ENCODE results near the gene CMPK1.

The CMPK1 gene

DNA sequence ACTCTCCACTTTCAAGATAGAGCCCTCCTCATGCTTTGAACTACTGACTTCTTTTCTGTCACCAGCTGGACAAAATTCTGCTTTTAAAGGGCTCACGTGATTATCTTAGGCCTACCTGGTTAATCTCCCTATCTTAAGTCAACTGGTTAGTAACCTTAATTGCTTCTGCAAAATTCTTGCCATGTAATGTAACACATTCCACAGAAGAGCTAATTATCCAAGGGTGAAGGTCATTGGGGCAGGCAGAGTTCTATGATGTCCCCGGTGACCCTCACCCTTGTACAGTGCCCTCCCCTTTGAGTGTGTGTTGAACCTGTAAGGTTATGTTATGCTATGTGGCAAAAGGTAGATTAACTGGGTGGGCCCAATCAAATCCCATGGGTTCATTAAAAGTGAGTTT lies 57.3 kb downstream of the CMPK1 start:
- Mint-ChIP-seq H3K27ac (no peak overlapping the region), H3K4me1 (ENCODE audit: low read depth) (peaks cover 8% of the 10 kb centered on the region)
- intact Hi-C loops (cut with micrococcal nuclease): loop anchor here (2.0 kb wide), 1 partner anchor 18 kb away; no protein-coding TSS in a partner anchor

DNA sequence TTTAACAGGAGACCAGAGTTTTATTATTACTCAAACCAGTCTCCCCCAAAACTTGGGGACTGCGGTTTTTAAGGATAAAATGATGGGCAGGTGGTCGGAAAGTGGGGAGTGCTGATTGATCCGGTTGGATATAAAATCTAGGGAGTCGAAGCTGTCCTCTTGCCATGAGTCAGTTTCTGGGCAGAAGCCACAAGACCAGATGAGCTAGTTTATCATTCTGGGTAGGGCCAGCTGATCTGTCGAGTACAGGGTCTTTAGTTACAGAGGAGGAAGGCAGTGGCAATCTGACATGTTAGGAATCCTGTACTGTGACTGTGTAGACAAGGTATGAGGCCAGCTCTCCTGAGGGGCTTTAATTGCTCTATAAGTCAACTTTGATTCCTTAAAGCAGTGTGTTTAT lies 59.6 kb downstream of the CMPK1 start:
- no peak overlapping the region for H3K27ac Mint-ChIP-seq
- intact Hi-C loops (cut with micrococcal nuclease): no loop called here
- no peaks in the 10 kb centered on the region for H3K9me3 Mint-ChIP-seq
- H3K36me3 Mint-ChIP-seq (ENCODE audit: low read depth): no peaks in the 10 kb centered on the region
- H3K4me3 Mint-ChIP-seq: no peak overlapping the region
- H3K27me3 Mint-ChIP-seq: peaks cover 56% of the 10 kb centered on the region
- H3K4me1 Mint-ChIP-seq (ENCODE audit: low read depth): peaks cover 8% of the 10 kb centered on the region

More for the DNA sequence above, 57.3 kb downstream of the CMPK1 start:
- Mint-ChIP-seq H3K9me3 (no peaks in the 10 kb centered on the region), H3K4me3 (no peak overlapping the region), H3K27me3 (peaks cover 55% of the 10 kb centered on the region), H3K36me3 (ENCODE audit: low read depth) (no peaks in the 10 kb centered on the region)

DNA sequence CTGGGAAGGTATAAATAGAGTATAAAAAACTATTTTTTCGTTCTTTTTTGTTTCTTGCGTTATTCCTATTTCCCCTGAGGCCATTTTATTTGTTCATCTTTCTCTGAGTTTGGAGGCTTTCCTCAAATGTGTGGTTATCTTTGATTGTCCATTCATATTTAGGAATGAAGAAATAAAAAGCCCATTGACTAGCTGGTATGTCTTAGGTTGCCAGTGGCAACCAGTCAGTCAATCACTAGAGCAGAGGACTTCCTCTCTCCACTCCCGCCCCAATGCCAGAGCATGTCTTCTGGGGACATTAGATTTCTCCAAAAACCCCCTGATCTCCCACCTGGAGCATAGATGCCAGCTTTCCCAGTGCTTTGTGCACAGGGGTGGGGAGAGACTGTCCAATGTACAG lies 61.8 kb downstream of the CMPK1 start:
- Mint-ChIP-seq H3K36me3 (ENCODE audit: low read depth) (no peaks in the 10 kb centered on the region), H3K27me3 (peaks cover 50% of the 10 kb centered on the region), H3K9me3 (no peaks in the 10 kb centered on the region), H3K4me1 (ENCODE audit: low read depth) (peaks cover 8% of the 10 kb centered on the region), H3K27ac (no peak overlapping the region), H3K4me3 (no peak overlapping the region)
- intact Hi-C loops (cut with micrococcal nuclease): no loop called here

DNA sequence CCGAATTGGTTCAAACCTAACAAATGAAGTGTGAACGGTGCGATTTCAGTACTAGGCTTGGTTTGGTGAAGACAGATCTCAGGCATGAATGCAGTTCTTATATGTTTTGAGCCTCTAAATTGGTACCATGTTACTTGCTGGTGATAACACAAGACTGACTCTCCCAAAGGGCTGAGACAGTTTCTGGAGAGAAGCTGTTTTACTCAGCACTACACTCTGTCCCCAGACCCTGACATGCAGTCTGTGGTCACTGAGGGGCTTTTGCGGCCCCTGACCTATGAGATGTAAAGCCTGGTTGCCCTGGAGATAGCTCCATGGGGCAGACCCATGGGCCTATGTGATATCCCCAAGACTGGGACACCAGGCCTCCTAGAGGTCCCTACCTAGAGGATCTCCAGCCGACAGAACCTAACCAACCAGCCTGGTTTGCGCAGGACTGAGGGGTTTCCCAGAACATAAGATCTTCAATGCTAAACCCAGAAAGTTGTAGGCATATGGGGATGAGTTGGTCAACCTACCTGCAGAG lies 63.1 kb downstream of the CMPK1 start:
- no peak overlapping the region for H3K4me3 Mint-ChIP-seq
- no peaks in the 10 kb centered on the region for H3K4me1 Mint-ChIP-seq (ENCODE audit: low read depth)
- no peaks in the 10 kb centered on the region for H3K9me3 Mint-ChIP-seq
- intact Hi-C loops (cut with micrococcal nuclease): no loop called here
- H3K27ac Mint-ChIP-seq: no peak overlapping the region
- no peaks in the 10 kb centered on the region for H3K36me3 Mint-ChIP-seq (ENCODE audit: low read depth)
- H3K27me3 Mint-ChIP-seq: peaks cover 59% of the 10 kb centered on the region

DNA sequence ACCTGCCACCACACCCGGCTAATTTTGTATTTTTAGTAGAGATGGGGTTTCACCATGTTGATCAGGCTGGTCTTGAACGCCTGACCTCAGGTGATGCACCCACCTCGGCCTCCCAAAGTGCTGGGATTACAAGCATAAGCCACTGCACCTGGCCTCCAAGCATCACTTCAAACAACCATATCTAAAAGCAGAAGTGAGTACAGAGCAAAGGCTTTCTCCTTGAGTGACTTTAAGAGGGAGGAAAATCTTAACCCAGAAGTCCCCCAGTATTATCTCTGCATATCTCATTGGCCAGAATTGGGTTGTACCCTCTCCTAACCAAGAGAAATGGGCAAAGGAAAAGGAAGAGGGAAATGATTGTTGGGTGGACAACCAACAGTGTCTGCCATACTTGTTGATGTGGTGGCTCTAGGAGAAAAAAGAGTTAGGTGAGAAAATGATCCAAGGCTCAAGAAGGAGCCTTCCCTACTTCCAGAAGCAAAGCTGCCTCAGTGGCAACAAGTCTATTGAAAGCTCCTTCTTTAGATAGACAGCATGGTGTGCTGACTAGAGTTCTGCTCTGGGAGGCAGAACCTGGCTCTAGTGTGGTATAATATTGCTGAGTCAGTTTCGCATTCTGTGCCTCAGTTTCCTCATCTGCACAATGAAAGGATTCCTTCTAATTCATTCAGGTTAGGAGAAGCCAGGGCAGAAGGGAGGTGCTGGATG lies 65.7 kb downstream of the CMPK1 start:
- Mint-ChIP-seq H3K36me3 (ENCODE audit: low read depth) (no peaks in the 10 kb centered on the region), H3K4me1 (ENCODE audit: low read depth) (peaks cover 18% of the 10 kb centered on the region), H3K9me3 (no peaks in the 10 kb centered on the region), H3K27ac (no peak overlapping the region), H3K27me3 (peaks cover 46% of the 10 kb centered on the region), H3K4me3 (no peak overlapping the region)
- intact Hi-C loops (cut with micrococcal nuclease): no loop called here

DNA sequence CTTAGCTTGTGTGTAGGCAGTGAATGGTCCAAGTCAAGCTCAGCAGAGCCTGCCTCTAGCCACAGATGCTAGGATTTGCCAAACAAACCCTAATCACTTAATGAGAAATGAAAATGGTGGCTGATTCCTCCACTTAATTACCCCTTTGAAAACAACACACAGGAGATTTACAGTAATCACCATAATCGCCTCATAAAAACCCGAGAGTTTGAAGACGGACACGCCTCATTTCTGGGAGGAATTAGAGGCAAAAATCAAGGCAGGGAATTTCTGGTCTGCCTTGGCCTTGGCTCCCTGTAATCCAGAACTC lies 66.2 kb downstream of the CMPK1 start:
- Mint-ChIP-seq H3K27ac (no peak overlapping the region), H3K9me3 (no peaks in the 10 kb centered on the region)

DNA sequence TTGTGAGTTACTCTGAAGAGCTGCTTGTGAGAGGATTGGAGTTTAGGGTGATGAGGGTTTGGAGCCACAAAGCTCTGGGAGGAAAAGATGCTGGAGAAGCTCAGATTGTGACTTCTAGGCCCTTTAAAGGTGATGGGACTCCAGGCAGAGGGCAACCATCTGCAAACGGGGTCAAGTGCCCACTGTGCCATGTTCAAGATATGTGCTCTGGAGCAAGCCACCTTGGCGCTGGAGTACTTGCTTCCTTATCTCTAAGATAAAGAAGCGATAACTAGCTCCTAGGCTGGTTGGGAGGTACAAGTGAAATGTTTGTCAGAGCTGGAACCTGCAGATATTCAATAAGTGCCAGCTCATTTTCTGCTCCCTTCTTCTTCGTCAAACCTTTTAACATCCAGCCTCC lies 68.2 kb downstream of the CMPK1 start:
- Mint-ChIP-seq H3K36me3 (ENCODE audit: low read depth) (no peaks in the 10 kb centered on the region), H3K4me3 (no peak overlapping the region), H3K9me3 (no peaks in the 10 kb centered on the region), H3K27me3 (peaks cover 40% of the 10 kb centered on the region), H3K4me1 (ENCODE audit: low read depth) (peaks cover 40% of the 10 kb centered on the region), H3K27ac (peak overlapping the region; percentile 15)
- intact Hi-C loops (cut with micrococcal nuclease): no loop called here

More for the DNA sequence above, 66.2 kb downstream of the CMPK1 start:
- no peak overlapping the region for H3K4me3 Mint-ChIP-seq
- no peaks in the 10 kb centered on the region for H3K36me3 Mint-ChIP-seq (ENCODE audit: low read depth)
- H3K27me3 Mint-ChIP-seq: peaks cover 46% of the 10 kb centered on the region
- peaks cover 21% of the 10 kb centered on the region for H3K4me1 Mint-ChIP-seq (ENCODE audit: low read depth)
- intact Hi-C loops (cut with micrococcal nuclease): no loop called here

DNA sequence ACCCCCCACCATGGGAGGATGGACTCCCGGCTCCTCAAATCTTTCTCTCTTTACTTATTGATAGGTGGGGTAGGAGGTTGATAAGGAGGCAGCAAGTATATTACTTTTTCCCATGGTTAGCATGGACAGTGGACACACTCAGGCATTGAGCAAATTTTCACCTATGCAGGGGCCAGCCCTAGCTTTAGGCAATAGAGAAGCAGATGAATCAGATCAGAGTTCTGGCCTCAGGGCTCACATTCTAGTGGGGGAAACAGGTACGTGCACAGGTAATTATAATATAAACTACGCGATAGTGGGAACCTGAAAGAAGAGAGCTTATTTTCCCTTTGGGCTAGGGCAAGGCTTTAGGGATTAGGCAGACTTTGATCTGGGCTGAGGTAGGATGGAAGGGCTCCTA lies 69.0 kb downstream of the CMPK1 start:
- H3K27me3 Mint-ChIP-seq: peaks cover 33% of the 10 kb centered on the region
- H3K4me3 Mint-ChIP-seq: no peak overlapping the region
- H3K4me1 Mint-ChIP-seq (ENCODE audit: low read depth): peaks cover 41% of the 10 kb centered on the region
- no peaks in the 10 kb centered on the region for H3K9me3 Mint-ChIP-seq
- no peaks in the 10 kb centered on the region for H3K36me3 Mint-ChIP-seq (ENCODE audit: low read depth)
- intact Hi-C loops (cut with micrococcal nuclease): no loop called here
- H3K27ac Mint-ChIP-seq: peak overlapping the region; percentile 42

DNA sequence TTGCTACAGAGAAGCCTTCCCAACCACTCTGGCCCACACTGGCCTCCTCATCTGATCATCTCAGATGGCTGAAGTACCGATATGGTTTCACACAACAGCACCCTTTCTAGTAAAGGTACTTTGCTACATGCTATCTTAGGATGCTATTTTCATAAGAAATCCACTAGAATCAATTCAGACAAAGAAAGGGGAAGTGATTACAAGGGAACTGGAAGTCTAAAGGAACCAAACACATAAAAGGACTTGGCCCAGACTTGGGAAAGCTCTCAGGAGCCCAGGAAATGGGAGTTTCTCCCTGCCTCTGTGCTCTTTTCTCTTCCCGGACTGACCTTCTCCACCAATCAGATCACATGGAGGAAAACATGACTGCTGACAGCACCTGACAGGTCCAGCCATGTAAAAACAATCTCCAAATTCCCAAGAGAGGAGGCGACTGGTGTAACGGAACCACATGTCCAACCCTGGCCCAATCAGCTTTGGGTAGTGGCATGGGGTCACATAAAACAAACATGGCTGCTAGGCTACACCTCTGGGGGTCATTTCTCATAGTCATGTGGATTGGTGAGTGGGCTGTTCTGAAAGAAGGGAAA lies 69.8 kb downstream of the CMPK1 start:
- H3K4me3 Mint-ChIP-seq: no peak overlapping the region
- H3K36me3 Mint-ChIP-seq (ENCODE audit: low read depth): no peaks in the 10 kb centered on the region
- H3K4me1 Mint-ChIP-seq (ENCODE audit: low read depth): peaks cover 48% of the 10 kb centered on the region
- intact Hi-C loops (cut with micrococcal nuclease): no loop called here
- H3K9me3 Mint-ChIP-seq: no peaks in the 10 kb centered on the region
- peaks cover 32% of the 10 kb centered on the region for H3K27me3 Mint-ChIP-seq
- peak overlapping the region; percentile 42 for H3K27ac Mint-ChIP-seq

DNA sequence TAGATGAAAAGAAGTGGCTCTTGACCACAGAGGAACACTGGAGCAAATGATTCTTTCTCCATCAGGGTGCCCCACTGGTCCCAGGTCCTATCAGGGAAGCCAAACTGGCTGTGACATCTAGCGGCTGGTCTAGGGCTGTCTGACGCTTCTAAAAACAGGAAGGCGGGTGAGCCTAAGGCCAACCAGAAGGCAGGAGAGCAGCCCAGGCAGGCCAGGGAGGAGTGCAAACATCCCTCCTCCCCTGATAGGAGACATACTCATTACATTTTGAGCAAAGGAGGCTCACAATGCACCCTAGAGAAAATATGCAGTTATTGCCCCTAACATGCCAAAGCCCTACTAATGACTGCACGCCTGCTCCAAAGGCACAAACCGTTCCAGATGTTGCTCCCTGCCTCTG lies 72.1 kb downstream of the CMPK1 start:
- intact Hi-C loops (cut with micrococcal nuclease): no loop called here
- peaks cover 29% of the 10 kb centered on the region for H3K27me3 Mint-ChIP-seq
- H3K9me3 Mint-ChIP-seq: no peaks in the 10 kb centered on the region
- peak overlapping the region; percentile 32 for H3K4me3 Mint-ChIP-seq
- H3K36me3 Mint-ChIP-seq (ENCODE audit: low read depth): no peaks in the 10 kb centered on the region
- peak overlapping the region; percentile 83 for H3K27ac Mint-ChIP-seq
- H3K4me1 Mint-ChIP-seq (ENCODE audit: low read depth): peaks cover 71% of the 10 kb centered on the region

DNA sequence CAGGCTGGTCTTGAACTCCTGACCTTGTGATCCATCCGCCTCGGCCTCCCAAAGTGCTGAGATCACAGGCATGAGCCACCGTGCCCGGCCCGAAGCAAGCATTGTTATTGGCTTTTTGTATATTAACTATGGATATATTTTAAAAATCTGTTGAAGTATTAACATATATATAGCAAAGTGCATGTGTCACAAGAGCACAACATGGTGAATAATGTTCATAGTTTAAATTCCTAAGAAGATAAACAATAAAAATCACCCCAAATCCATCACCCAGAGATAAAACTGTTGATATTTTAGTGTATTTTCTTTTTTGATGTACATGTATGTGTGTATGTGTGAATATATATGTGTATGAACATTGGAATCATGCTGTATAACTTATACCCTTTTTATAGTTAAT lies 73.4 kb downstream of the CMPK1 start:
- Mint-ChIP-seq H3K9me3 (no peaks in the 10 kb centered on the region), H3K27ac (peak overlapping the region; percentile 83), H3K4me3 (no peak overlapping the region), H3K36me3 (ENCODE audit: low read depth) (no peaks in the 10 kb centered on the region), H3K4me1 (ENCODE audit: low read depth) (peaks cover 84% of the 10 kb centered on the region), H3K27me3 (peaks cover 20% of the 10 kb centered on the region)
- intact Hi-C loops (cut with micrococcal nuclease): no loop called here

DNA sequence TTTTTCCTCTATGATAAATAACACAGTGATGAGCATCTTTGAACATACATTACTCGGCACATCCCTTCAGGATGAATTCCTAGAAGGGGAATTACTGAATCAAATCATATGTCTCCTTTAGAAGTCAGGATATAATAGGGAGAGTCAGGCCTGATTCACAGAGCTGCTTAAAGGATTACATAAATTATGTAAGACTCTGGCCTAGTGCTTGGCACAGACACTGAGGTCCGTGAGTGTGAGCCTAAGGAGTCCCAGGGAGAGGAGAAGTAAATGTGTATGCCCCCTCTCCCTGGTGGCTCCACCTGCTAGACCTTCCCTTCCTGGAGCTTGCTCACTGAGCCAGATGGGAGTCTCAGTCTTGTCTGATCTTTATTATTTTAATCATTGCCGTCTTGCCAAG lies 73.9 kb downstream of the CMPK1 start:
- Mint-ChIP-seq H3K9me3 (no peaks in the 10 kb centered on the region), H3K27me3 (peaks cover 17% of the 10 kb centered on the region), H3K36me3 (ENCODE audit: low read depth) (no peaks in the 10 kb centered on the region), H3K27ac (peak overlapping the region; percentile 85), H3K4me3 (no peak overlapping the region), H3K4me1 (ENCODE audit: low read depth) (peaks cover 86% of the 10 kb centered on the region)
- intact Hi-C loops (cut with micrococcal nuclease): no loop called here

DNA sequence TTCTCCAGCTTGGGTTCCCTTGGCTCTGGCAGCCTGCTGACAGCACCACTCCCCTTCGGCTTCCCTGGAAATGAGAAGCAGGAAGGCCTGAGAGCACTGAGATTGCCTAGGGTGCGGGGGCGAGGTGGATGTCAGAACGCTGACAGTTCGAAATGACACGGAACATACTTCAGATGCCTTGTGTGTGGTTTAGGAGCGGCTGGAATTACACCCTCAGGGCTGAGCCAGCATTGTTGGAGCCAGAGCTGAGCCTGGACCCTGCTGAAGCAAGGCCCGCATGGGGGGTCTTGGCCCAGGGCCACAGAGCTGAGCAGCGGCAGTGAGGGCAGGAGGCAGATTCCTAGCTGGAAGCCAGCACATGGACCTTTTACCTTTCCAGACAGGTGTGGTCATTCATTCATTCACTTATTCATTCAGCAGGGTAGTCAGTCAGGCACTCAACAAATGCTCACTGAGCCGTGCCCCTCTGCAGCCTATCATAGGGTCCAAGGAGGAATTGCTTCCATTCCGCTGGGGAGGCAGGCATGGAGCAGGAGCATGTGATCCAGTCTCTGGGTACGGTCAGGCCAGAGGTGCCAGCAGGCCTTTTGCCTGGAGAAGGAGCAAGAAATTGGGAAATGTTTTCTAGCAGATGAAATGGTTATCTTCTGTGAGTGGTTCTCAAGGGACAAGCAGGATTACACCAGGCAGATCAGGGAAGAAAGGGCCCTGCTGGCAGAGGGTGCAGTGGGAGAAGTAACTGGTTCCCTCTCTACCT lies 75.9 kb downstream of the CMPK1 start:
- Mint-ChIP-seq H3K27me3 (peaks cover 25% of the 10 kb centered on the region), H3K27ac (peak overlapping the region; percentile 85), H3K4me1 (ENCODE audit: low read depth) (peaks cover 73% of the 10 kb centered on the region)

DNA sequence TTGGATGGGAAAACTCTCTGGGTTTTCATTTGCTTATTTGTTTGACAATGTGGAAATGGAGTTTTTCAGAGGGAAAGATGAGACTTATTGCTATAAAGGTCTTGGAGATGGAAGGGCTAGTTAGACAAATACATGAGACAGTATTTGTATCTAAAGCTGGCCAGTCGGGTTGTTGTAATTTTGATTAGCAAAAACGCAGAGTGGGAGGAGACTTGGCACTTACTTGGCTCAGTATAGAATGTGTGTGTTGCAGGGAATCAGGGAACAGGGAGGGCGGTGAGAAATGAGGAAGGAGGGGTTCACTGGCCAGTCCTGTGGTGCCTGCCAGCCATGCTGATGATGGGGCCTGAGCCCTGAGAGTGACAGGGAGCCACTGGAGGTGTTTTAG lies 76.5 kb downstream of the CMPK1 start:
- intact Hi-C loops (cut with micrococcal nuclease): no loop called here
- peak overlapping the region; percentile 39 for H3K4me3 Mint-ChIP-seq
- no peaks in the 10 kb centered on the region for H3K9me3 Mint-ChIP-seq

More for the DNA sequence above, 75.9 kb downstream of the CMPK1 start:
- H3K36me3 Mint-ChIP-seq (ENCODE audit: low read depth): no peaks in the 10 kb centered on the region
- no peaks in the 10 kb centered on the region for H3K9me3 Mint-ChIP-seq
- peak overlapping the region; percentile 47 for H3K4me3 Mint-ChIP-seq
- intact Hi-C loops (cut with micrococcal nuclease): loop anchor here (2.0 kb wide), 1 partner anchor 19 kb away; no protein-coding TSS in a partner anchor

More for the DNA sequence above, 76.5 kb downstream of the CMPK1 start:
- Mint-ChIP-seq H3K27me3 (peaks cover 27% of the 10 kb centered on the region), H3K4me1 (ENCODE audit: low read depth) (peaks cover 74% of the 10 kb centered on the region), H3K36me3 (ENCODE audit: low read depth) (no peaks in the 10 kb centered on the region), H3K27ac (peak overlapping the region; percentile 85)
